Activated naive CD4-positive, alpha-beta T cell treated with anti-CD3 and anti-CD28 coated beads, Interleukin-2, amount 50 U/mL, for 24 hours (primary cell): ENCODE measurements around the gene PREPL.

Source experiments
- H3K27ac Mint-ChIP-seq: one replicate; pipeline ENCODE4 v1.8.0; 2021; ENCODE audit warnings: mild to moderate bottlenecking, mixed read lengths
- H3K27me3 Mint-ChIP-seq: one replicate; pipeline ENCODE4 v1.8.0; 2021; ENCODE audit warnings: mixed read lengths
- H3K36me3 Mint-ChIP-seq: one replicate; pipeline ENCODE4 v1.8.0; 2021; ENCODE audit warnings: mixed read lengths
- H3K4me1 Mint-ChIP-seq: one replicate; pipeline ENCODE4 v1.8.0; 2021; ENCODE audit warnings: mixed read lengths
- H3K4me3 Mint-ChIP-seq: one replicate; pipeline ENCODE4 v1.8.0; 2021; ENCODE audit warnings: mild to moderate bottlenecking, mixed read lengths
- H3K9me3 Mint-ChIP-seq: one replicate; pipeline ENCODE4 v1.8.0; 2021; ENCODE audit warnings: mixed read lengths

The PREPL gene

DNA sequence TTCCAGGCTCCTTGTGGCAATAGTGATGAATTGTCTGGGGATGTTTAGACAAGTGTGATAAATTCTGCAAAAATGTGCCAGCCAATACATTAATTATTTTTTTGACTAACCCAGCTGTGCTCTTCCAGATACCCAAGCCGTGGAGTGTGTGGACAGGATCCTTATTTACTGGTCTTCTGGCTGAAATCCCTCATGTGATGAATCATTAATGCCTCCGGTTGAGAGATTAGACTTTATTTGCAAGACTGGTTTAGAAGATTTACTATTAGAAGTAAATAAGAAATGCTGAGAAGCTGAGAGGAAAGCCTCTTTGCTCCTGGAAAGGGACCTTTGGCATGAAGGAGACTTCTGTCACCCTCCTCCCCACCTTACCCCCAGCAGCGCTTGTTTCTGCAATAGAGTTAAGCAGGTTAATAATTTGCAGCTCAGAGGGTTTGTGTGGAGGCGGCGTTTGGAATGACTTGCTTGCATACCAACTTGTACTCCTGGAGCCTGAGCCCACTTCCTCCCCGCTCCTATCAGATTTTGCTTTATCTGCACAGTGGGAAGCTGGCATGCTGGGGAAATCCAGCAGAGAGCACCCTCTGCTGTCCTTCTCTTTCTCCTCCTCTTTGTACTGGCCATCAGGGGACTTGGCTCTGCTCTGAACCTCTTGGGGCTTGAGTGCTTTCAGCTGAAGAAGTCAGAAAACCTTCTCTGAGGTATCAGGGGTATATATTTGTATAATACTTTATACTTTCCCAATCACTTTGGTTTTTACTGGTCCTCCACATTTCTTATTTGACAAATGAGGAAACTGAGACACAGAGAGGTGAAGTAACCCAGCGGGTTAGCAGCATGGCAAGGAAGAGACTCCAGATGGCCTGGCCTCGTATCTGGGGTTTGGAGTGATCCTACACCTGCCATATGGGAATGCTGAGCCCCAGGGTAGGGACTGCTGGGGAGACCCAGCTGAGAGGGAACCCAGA is 69.7 kb downstream of the PREPL start:
- H3K36me3 Mint-ChIP-seq = no peaks in the 10 kb centered on the region
- no peak overlapping the region for H3K4me3 Mint-ChIP-seq
- no peak overlapping the region for H3K27ac Mint-ChIP-seq
- H3K27me3 Mint-ChIP-seq = peaks cover 2% of the 10 kb centered on the region
- peaks cover 14% of the 10 kb centered on the region for H3K4me1 Mint-ChIP-seq
- H3K9me3 Mint-ChIP-seq = no peaks in the 10 kb centered on the region

DNA sequence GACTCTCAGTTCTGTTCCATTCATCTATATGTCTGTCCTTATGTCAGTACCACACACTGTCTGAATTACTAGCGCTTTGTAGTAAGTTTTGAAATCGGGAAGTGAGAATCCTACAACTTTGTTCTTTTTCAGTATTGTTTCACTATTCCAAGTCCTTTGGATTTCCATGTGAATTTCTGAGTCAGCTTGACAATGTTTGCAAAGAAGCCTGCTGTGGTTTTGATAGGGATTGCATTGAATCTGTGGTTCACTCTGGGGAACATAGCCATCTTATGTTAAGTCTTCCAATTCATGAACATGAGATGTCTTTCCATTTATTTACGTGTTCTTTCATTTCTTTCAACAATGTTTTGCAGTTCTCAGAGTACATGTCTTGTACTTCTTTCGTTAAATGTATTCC is 71.0 kb downstream of the PREPL start:
- H3K9me3 Mint-ChIP-seq = no peaks in the 10 kb centered on the region
- no peak overlapping the region for H3K27ac Mint-ChIP-seq
- H3K4me3 Mint-ChIP-seq = no peak overlapping the region
- H3K4me1 Mint-ChIP-seq = peaks cover 4% of the 10 kb centered on the region
- H3K36me3 Mint-ChIP-seq = peaks cover under 1% of the 10 kb centered on the region
- peaks cover 2% of the 10 kb centered on the region for H3K27me3 Mint-ChIP-seq

DNA sequence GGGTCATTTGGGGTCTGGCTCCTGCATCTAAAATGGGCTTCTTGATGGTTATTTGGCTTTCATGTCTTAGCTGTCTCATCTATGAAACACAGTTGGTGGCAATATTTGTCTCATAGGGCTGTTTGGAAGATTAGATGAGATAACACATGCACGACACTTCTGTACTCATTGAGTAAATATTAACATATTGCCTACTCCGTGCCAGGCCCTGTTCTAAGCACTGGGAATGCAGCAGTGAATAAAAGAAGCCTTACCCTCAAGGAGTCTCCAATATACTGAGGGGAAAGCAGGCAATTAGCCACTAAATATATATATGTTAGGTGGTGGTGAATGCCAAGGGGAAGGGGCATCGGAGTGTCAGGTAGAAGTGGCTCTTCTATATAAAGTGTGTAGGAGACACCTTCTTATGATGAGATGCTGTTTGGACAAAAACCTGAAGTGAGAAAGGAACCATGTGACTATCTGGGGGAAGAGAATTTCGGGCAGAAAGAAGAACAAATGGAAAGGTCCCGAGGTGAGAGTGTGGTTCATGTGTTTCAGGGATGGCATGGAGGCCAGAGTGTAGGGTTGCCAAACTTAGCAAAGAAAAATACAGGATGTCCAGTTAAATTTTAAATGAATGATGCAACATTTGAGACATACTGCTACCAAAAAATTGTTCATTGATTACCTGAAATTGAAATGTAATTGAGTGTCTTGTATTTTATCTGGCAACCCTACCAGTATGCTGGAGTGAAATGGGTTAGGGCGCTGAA is 74.2 kb downstream of the PREPL start:
- H3K4me3 Mint-ChIP-seq = no peak overlapping the region
- H3K27me3 Mint-ChIP-seq = no peaks in the 10 kb centered on the region
- no peaks in the 10 kb centered on the region for H3K4me1 Mint-ChIP-seq
- H3K27ac Mint-ChIP-seq = no peak overlapping the region
- no peaks in the 10 kb centered on the region for H3K9me3 Mint-ChIP-seq
- H3K36me3 Mint-ChIP-seq = peaks cover 8% of the 10 kb centered on the region

DNA sequence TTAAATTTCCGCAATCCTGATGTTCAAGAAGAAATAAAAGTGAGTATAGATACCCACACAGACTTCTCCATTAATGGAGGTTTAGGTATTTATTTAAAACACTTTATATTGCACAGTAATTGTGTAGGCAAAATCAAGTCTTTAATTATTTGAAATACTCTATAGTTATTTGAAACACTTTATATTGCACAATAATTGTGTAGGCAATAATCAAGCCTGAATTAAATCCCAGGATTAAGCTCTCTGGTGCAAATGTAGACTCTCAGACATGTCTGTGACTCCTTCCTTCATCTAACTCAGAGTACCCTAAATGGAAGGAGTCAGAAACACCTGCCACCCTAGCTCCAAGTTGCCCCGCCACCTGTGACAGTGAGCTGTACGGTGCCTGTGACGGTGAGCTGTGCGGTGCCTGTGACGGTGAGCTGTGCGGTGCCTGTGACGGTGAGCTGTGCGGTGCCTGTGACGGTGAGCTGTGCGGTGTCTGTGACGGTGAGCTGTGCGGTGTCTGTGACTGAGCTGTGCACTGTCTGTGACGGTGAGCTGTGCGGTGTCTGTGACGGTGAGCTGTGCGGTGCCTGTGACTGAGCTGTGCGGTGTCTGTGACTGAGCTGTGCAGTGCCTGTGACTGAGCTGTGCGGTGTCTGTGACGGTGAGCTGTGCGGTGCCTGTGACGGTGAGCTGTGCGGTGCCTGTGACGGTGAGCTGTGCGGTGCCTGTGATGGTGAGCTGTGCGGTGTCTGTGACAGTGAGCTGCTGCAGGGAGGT is 75.0 kb downstream of the PREPL start:
- peaks cover 8% of the 10 kb centered on the region for H3K36me3 Mint-ChIP-seq
- no peak overlapping the region for H3K27ac Mint-ChIP-seq
- H3K9me3 Mint-ChIP-seq = no peaks in the 10 kb centered on the region
- no peak overlapping the region for H3K4me3 Mint-ChIP-seq
- H3K27me3 Mint-ChIP-seq = no peaks in the 10 kb centered on the region
- no peaks in the 10 kb centered on the region for H3K4me1 Mint-ChIP-seq

DNA sequence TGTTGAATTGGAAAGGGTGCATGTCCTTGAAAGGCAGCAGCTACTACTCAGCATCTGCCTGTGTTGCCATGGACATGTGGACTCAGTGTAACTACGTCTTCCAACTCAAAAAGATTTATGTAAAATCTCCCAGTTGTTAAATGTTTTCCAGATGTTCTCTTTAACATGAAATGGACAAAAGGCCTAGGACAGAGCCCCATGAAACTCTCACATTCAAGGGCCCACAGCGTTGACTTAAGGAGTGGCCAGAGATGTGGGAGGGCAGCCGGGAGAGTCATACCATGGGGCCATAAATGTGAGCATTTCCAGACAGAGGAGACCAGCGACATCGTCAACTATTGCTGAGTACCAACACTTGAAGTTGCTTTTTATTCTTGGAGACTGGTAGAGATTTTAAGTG is 76.1 kb downstream of the PREPL start:
- H3K4me1 Mint-ChIP-seq = no peaks in the 10 kb centered on the region
- H3K9me3 Mint-ChIP-seq = no peaks in the 10 kb centered on the region
- no peak overlapping the region for H3K4me3 Mint-ChIP-seq
- H3K36me3 Mint-ChIP-seq = peaks cover 8% of the 10 kb centered on the region
- no peak overlapping the region for H3K27ac Mint-ChIP-seq
- H3K27me3 Mint-ChIP-seq = no peaks in the 10 kb centered on the region

DNA sequence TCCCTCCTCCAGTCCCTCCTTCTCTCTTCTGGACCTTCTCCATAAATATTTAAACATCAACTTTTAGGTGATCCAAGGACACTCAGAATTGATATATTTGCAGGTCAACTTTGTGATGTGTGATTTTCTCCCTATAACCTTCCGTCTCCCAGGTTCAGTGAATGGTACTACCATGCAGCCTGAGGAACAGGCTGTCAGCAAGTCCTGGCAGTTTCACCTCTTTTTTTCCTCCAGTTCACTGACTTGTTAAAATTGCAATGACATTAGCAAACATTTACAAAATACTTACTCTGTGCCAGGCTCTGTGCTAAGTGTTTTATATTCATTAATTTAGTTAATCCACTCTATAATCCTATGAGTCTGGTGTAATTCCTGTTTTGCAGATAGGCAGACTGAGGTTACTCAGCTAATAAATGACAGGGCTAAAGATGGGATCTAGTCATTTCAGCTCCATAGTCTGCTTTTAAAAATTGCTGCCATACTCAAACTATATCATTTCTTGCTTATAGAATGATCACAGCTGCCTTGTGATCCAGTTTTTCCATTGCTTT is 78.1 kb downstream of the PREPL start:
- Mint-ChIP-seq H3K9me3 (no peaks in the 10 kb centered on the region), H3K4me3 (no peak overlapping the region), H3K27me3 (no peaks in the 10 kb centered on the region), H3K4me1 (no peaks in the 10 kb centered on the region), H3K27ac (no peak overlapping the region), H3K36me3 (peaks cover 8% of the 10 kb centered on the region)

DNA sequence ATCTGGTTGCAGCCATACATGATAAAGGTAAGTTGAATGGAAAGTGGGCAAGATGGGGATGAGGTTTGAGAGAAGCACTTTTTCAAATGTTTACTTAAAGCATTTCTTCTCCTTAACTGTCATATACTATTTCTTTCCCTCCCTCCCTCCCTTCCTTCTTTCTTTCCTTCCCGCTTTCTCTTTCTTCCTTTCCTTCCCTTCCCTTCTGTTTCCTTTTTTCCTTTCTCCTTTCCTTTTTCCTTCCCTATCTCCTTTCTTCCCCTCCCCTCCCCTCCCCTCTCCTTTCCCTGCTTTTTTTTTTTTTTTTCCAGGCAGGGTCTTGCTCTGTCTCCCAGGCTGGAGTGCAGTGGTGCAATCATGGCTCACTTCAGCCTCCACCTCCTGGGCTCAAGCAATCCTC is 80.4 kb downstream of the PREPL start:
- H3K9me3 Mint-ChIP-seq = no peaks in the 10 kb centered on the region
- H3K27me3 Mint-ChIP-seq = no peaks in the 10 kb centered on the region
- H3K27ac Mint-ChIP-seq = no peak overlapping the region
- no peak overlapping the region for H3K4me3 Mint-ChIP-seq
- H3K36me3 Mint-ChIP-seq = peaks cover 8% of the 10 kb centered on the region
- H3K4me1 Mint-ChIP-seq = no peaks in the 10 kb centered on the region

DNA sequence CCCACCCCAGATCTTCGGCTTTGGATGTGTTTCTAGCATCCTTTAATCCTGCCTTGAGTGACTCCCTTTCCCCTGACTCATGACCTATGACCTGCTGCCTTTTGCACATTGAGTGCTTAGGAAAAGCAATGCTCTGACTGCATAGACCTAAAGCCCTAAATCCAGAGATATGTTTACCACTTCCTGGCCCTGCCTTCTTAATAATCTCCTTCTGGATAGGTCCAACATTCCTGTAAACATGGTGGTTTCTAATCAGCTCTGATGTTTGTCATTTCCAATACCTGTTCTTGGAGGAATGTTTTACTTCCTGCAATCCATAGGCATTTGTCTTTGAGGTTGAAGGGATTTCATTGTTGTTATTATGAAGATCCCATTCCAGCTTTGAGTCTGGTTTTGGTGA is 83.8 kb downstream of the PREPL start:
- Mint-ChIP-seq H3K4me1 (no peaks in the 10 kb centered on the region), H3K27ac (no peak overlapping the region), H3K9me3 (no peaks in the 10 kb centered on the region), H3K27me3 (no peaks in the 10 kb centered on the region), H3K36me3 (no peaks in the 10 kb centered on the region), H3K4me3 (no peak overlapping the region)

DNA sequence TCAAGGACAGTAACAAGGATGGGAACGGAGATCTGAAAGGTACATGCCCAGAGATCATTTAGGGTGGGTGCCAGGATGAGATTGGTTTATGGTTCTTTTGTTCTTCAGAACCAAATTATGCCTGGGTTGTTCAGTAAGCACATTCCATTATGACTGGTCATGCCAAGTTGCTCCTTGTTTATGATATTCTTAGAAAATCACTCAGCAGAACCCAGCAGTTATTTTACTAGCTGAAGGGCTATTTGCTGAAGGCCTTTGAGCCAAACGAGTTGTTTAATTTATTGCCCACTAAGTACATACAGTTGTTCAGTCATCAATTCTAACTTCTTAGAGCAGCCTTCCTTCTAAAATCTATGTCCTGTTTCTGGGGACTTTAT is 85.4 kb downstream of the PREPL start:
- H3K9me3 Mint-ChIP-seq = no peaks in the 10 kb centered on the region
- H3K4me1 Mint-ChIP-seq = no peaks in the 10 kb centered on the region
- no peaks in the 10 kb centered on the region for H3K36me3 Mint-ChIP-seq
- no peak overlapping the region for H3K27ac Mint-ChIP-seq
- no peak overlapping the region for H3K4me3 Mint-ChIP-seq
- H3K27me3 Mint-ChIP-seq = no peaks in the 10 kb centered on the region

DNA sequence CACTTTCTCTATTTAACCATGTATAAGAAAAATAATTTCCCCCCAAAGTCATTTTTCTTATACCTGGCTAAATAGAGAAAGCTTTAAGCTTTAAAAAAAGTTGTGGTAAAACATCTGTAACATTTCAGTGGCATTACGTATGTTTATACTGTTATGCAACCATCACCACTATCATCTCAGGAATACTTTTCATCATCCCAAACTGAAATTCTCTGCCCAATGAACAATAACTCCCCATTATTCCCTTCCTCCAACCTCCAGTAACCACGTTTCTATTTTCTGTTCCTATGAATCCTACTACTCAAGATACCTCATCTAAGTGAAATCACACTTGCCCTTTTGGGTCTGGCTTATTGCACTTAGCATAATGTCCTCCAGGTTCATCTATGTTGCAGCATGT is 87.7 kb downstream of the PREPL start:
- H3K4me1 Mint-ChIP-seq = no peaks in the 10 kb centered on the region
- no peak overlapping the region for H3K4me3 Mint-ChIP-seq
- H3K36me3 Mint-ChIP-seq = no peaks in the 10 kb centered on the region
- no peaks in the 10 kb centered on the region for H3K27me3 Mint-ChIP-seq
- H3K27ac Mint-ChIP-seq = no peak overlapping the region
- H3K9me3 Mint-ChIP-seq = no peaks in the 10 kb centered on the region

DNA sequence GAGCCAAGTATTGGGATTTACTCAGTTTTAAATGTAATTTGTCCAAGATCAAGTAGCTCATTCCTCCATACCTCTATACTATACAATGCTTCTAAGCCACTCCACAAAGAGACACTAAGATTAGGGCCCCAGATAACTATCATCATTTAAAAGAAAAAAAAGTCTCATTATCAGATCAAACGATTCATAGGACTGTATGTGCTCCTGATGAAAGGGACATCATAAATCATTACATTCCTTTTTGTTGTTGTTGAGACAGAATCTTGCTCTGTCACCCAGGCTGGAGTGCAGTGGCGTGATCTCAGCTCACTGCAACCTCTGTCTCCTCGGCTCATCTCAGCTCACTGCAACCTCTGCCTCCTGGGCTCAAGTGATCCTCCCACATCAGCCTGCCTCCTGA is 88.2 kb downstream of the PREPL start:
- H3K4me1 Mint-ChIP-seq = no peaks in the 10 kb centered on the region
- H3K36me3 Mint-ChIP-seq = no peaks in the 10 kb centered on the region
- no peaks in the 10 kb centered on the region for H3K27me3 Mint-ChIP-seq
- no peak overlapping the region for H3K4me3 Mint-ChIP-seq
- no peak overlapping the region for H3K27ac Mint-ChIP-seq
- H3K9me3 Mint-ChIP-seq = no peaks in the 10 kb centered on the region

DNA sequence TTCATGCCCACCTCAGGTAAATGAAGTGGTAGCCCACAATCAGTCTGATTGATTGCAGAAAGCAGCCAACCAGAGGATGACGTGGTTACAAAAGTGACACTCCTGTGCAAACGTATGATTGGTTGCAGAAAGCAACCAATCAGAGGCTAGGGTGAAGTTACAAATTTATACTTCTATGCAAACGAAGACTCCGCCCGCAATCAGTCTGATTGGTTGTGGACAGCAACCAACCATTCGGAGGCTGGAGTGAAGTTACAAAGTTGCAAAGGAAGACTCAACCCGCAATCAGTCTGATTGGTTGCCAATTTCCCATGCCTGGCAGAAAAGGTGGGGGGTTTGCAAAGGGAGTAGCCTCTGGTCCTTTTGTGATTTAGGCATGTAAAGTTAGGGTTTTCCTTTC is 90.0 kb downstream of the PREPL start:
- Mint-ChIP-seq H3K4me1 (no peaks in the 10 kb centered on the region), H3K4me3 (no peak overlapping the region)

DNA sequence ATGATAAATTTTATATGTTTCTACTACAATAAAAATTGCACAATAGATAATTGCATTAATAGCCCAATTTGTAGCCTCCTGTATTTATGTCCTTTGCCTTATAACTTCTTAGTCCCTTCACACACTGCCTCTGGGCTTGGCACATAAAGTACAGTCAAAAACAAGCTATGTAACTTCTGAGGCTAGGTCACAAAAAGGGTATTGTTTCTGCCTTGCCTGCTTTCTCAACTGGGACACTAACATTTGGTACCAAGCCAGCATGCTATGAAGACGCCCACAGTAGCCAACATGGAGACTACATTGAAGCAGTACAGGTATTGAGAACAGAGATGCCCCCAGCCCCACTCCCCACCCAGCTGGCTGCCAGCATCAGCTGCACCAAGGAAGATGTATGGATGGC is 91.5 kb downstream of the PREPL start:
- Mint-ChIP-seq H3K9me3 (no peaks in the 10 kb centered on the region), H3K27ac (no peak overlapping the region), H3K36me3 (no peaks in the 10 kb centered on the region), H3K4me1 (no peaks in the 10 kb centered on the region), H3K27me3 (no peaks in the 10 kb centered on the region), H3K4me3 (no peak overlapping the region)

More for the DNA sequence above, 90.0 kb downstream of the PREPL start:
- Mint-ChIP-seq H3K9me3 (no peaks in the 10 kb centered on the region), H3K27me3 (no peaks in the 10 kb centered on the region), H3K27ac (no peak overlapping the region), H3K36me3 (no peaks in the 10 kb centered on the region)

DNA sequence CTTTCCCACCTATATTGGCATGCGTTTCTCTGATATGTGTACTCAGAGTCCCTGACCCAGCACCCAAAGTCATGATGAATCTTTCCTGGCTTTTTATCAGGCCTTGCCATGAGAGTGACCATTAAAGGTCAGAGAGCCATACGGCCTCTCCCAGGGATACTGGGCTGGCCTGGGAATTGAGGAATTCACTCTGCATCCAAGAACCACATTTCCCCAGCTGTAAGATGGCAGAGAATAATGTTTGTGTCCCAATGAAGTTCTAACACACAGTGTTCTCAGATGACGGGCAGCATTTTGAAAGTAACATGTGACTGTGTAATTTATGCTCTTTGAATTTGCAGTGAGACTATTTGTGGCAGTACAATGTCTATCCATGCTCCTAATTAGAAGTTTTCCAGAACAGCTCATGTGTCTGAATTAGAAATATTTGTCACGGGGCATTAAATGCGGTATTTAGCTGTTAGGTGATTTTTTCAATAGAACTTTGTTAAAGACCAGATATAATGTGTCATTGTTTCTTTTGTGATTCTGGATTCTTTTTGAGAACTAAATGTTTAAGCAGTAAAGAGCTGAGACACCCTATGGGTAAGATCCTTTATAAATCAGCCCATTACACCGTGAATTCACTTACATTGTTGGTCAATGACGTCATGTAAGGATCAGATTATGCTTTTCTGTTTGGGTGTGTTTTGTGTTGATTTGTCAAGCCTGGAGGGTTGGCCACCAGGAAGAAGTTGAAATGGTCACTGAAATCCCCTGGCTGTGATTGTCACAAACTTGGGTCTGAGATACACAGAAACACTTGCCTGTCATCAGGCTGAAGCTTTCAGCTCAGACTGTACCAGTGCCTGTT is 93.3 kb downstream of the PREPL start:
- Mint-ChIP-seq H3K4me3 (no peak overlapping the region), H3K27me3 (no peaks in the 10 kb centered on the region), H3K27ac (no peak overlapping the region), H3K4me1 (no peaks in the 10 kb centered on the region), H3K36me3 (no peaks in the 10 kb centered on the region), H3K9me3 (no peaks in the 10 kb centered on the region)
